DND-41 (cell line): ENCODE measurements around the gene DCLRE1B.

Experiments
- CTCF ChIP-seq: IDR thresholded peaks from 2 replicates; pipeline ENCODE4 v1.5.1; 2012; ENCODE audit warnings: borderline replicate concordance, low read length, moderate library complexity, mild to moderate bottlenecking; ENCODE audit not compliant: poor library complexity, severe bottlenecking; ENCODE audit errors: extremely low read depth
- EZH2 ChIP-seq: IDR thresholded peaks from 3 replicates; pipeline ENCODE4 v1.6.1; 2012; ENCODE audit warnings: borderline replicate concordance, low read depth, mild to moderate bottlenecking, moderate library complexity, low read length, inconsistent platforms; ENCODE audit not compliant: severe bottlenecking

- TF ChIP-seq CTCF (no peak), EZH2 (no peak)
Observed at GRCh38 chr1:113924473-113924872, 19.3 kb downstream of the DCLRE1B start.
